K562 (cell line): ENCODE results near the gene TAS2R41.

Source experiments
- BRD4 ChIP-seq: fragments of 200-600 bp; sonication (generic); IDR thresholded peaks from 2 replicates; pipeline ENCODE4 v1.6.1; 2017; ENCODE audit warnings: inconsistent platforms
- HDAC2 ChIP-seq: fragments of 450-650 bp; IDR thresholded peaks from 2 replicates; pipeline ENCODE4 v1.6.1; 2016; ENCODE audit warnings: mild to moderate bottlenecking
- MYC ChIP-seq, 2 experiments: fragments of 250-450 bp in 1 of 2; sonication (Bioruptor Pico) in 1 of 2; IDR thresholded peaks; 2 replicates each; pipeline versions ENCODE4 v1.5.1 to v1.6.1; 2012 to 2021; ENCODE audit warnings: low read depth in 2 of 2, borderline replicate concordance in 1 of 2, improper control_type of control experiment in 1 of 2, low read length in 1 of 2, mild to moderate bottlenecking in 1 of 2, moderate library complexity in 1 of 2
- SIN3A ChIP-seq, 2 experiments: fragments of 150-350 bp in 1 of 2; IDR thresholded peaks; 2 replicates each; pipeline ENCODE4 v1.6.1; 2011 to 2016; ENCODE audit warnings: borderline replicate concordance in 2 of 2, low read depth in 2 of 2, low read length in 2 of 2, mild to moderate bottlenecking in 2 of 2, moderate library complexity in 2 of 2; ENCODE audit not compliant: control insufficient read depth in 1 of 2
- SREBF2 ChIP-seq: sonication (generic); formaldehyde crosslinking; IDR thresholded peaks from 2 replicates; pipeline ENCODE4 v1.4.0; 2020; ENCODE audit warnings: mild to moderate bottlenecking, missing genetic modification reagents
- ZNF24 ChIP-seq: fragments of 450-650 bp; IDR thresholded peaks from 2 replicates; pipeline ENCODE4 v1.6.1; 2016
- TF ChIP-seq, protein P1 (sequence below), 3 experiments: IDR thresholded peaks in 2 of 3; conservative IDR thresholded peaks in 1 of 3; 2 replicates each; pipeline ENCODE4 v1.5.1; 2011 to 2012; ENCODE audit warnings: low read length in 3 of 3, mild to moderate bottlenecking in 3 of 3, control low read depth in 2 of 3, improper control_type of control experiment in 1 of 3, inconsistent platforms in 1 of 3, low read depth in 1 of 3, mixed read lengths in 1 of 3, moderate library complexity in 1 of 3; ENCODE audit not compliant: insufficient read depth in 2 of 3

DNA sequence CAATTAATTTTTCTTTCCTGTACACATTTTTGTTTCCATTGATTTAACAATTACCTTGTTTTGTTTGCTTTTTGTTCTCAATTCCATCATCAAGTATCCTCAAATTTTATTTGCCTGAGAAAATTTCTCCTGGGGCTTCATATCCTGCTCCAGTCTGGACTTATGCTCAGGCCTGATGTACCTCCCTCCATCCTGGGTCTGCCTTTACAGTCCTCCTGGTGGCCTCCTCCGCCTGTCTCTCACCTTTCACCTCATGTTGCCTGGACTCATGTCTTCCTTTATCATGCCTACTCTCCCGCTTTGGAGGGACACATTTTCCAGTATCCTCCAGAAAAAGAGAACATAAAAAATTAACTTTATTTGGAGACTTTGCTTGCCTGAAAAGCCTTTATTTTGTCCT is 46.6 kb upstream of the TAS2R41 start:
- TF ChIP-seq, protein P1, sequence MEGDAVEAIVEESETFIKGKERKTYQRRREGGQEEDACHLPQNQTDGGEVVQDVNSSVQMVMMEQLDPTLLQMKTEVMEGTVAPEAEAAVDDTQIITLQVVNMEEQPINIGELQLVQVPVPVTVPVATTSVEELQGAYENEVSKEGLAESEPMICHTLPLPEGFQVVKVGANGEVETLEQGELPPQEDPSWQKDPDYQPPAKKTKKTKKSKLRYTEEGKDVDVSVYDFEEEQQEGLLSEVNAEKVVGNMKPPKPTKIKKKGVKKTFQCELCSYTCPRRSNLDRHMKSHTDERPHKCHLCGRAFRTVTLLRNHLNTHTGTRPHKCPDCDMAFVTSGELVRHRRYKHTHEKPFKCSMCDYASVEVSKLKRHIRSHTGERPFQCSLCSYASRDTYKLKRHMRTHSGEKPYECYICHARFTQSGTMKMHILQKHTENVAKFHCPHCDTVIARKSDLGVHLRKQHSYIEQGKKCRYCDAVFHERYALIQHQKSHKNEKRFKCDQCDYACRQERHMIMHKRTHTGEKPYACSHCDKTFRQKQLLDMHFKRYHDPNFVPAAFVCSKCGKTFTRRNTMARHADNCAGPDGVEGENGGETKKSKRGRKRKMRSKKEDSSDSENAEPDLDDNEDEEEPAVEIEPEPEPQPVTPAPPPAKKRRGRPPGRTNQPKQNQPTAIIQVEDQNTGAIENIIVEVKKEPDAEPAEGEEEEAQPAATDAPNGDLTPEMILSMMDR (IDR thresholded peaks at IDR 0.05 in 2 of 3, conservative IDR thresholded peaks at IDR 0.05 in 1 of 3; ENCODE audit: insufficient read depth in 2 of 3, low read depth in 1 of 3, low read length in 3 of 3): no peak
- TF ChIP-seq MYC (IDR thresholded peaks at IDR 0.05; ENCODE audit: low read depth, low read length): no peak
- no peak for TF ChIP-seq MYC (CRISPR knock-in tag; IDR thresholded peaks at IDR 0.05; ENCODE audit: borderline replicate concordance, low read depth)
- no peak for TF ChIP-seq ZNF24
- TF ChIP-seq SIN3A (IDR thresholded peaks at IDR 0.05; ENCODE audit: borderline replicate concordance in 2 of 2, control insufficient read depth in 1 of 2, low read depth in 2 of 2, low read length in 2 of 2): no peak
- TF ChIP-seq SREBF2 (CRISPR knock-in tag): no peak
- no peak for TF ChIP-seq BRD4
- TF ChIP-seq HDAC2: no peak
